ENCODE data around the gene CEP350. TPM values are rescaled to one million over a fixed set of nuclear protein-coding genes. Genes with fewer than 3 reads are reported as not detected.

Gene CEP350
- total RNA-seq, 6 donors from 2014 or later = 42.8 to 66.5 (median 52.2) TPM

DNA sequence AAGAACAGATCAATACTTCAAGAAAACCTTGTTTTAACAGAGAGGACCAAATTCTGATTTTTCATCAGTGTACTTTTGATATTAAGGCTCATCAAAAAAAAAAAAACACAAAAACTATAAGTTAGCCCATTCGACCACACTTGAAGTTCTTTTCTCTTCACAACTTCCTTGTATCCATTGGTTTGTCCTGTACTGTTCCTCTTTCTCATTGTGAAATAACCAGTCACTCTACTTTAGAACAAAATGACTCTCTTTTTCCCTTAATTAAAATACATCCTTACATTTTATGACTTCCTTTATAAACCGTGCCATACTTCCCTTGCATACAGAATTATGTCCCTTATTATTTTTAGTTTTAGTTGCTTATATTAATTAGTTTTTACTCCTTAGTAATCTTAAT lies 208.4 kb downstream of the CEP350 start:
- peak in 1 of 2 donors; percentile 25 for ATAC-seq (ENCODE audit: low FRiP score in 2 of 2)
- Histone ChIP-seq H3K27ac (no peak overlapping the region), H3K4me3 (no peak overlapping the region), H3K4me1 (peaks cover 47 to 77% (median 61%) of the 10 kb centered on the region in 4 donors), H3K9me3 (no peaks in the 10 kb centered on the region), H3K36me3 (peaks cover 0 to 7% (median 6%) of the 10 kb centered on the region in 4 donors), H3K27me3 (no peaks in the 10 kb centered on the region)
- 40 to 59% methylated on average over 2 of the region's 2 CpGs for WGBS, 2 donors
- DNase-seq = no peak
- TF ChIP-seq POLR2AphosphoS5 (IDR thresholded peaks at IDR 0.05) = no peak
- no peak for TF ChIP-seq POLR2A (IDR thresholded peaks at IDR 0.05)
- TF ChIP-seq, protein P1, sequence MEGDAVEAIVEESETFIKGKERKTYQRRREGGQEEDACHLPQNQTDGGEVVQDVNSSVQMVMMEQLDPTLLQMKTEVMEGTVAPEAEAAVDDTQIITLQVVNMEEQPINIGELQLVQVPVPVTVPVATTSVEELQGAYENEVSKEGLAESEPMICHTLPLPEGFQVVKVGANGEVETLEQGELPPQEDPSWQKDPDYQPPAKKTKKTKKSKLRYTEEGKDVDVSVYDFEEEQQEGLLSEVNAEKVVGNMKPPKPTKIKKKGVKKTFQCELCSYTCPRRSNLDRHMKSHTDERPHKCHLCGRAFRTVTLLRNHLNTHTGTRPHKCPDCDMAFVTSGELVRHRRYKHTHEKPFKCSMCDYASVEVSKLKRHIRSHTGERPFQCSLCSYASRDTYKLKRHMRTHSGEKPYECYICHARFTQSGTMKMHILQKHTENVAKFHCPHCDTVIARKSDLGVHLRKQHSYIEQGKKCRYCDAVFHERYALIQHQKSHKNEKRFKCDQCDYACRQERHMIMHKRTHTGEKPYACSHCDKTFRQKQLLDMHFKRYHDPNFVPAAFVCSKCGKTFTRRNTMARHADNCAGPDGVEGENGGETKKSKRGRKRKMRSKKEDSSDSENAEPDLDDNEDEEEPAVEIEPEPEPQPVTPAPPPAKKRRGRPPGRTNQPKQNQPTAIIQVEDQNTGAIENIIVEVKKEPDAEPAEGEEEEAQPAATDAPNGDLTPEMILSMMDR (IDR thresholded peaks at IDR 0.05) = no peak
- no peak for TF ChIP-seq EP300 (IDR thresholded peaks at IDR 0.05)

Other genes starting within 250 kb of the CEP350 start
- under 1 TPM in 1 of 6 donors, not detected in 5; 0.10 TPM for gene FAM163A, start 211.5 kb upstream of the CEP350 start, total RNA-seq
- 100 to 1,000 TPM in 2 of 6 donors, 10 to 100 TPM in 4; 59.7 to 145 (median 81.2) TPM for gene TOR1AIP2, start 77.0 kb upstream of the CEP350 start, total RNA-seq
- gene TOR1AIP1, start 72.5 kb upstream of the CEP350 start, total RNA-seq = 10 to 100 TPM; 19.9 to 65.0 (median 59.7) TPM
- 100 to 1,000 TPM in 5 of 6 donors, 10 to 100 TPM in 1; 61.8 to 380 (median 201) TPM for gene QSOX1, start 200.1 kb downstream of the CEP350 start, total RNA-seq